Heart left ventricle (tissue), 16 donors: ENCODE data around the gene CDH23. TPM values are rescaled to one million over a fixed set of nuclear protein-coding genes. Genes with fewer than 3 reads are reported as not detected.

Source experiments
- ATAC-seq, 4 donors: fragments of 200-7000 bp; cut with Tn5 transposase; one replicate each; pipeline ENCODE4 v1.9.1; 2020 to 2022; ENCODE audit warnings: moderate library complexity in 4 of 4, mild to moderate bottlenecking in 3 of 4, moderate number of reproducible peaks in 1 of 4
- DNase-seq, 5 donors: peaks; one replicate each; pipeline ENCODE4 v3.0.0-alpha.2; 2020
- H3K27ac ChIP-seq, 12 donors: fragments of 200-600 bp; sonication (generic) in 4 of 12; one replicate each; pipeline versions ENCODE4 v1.5.0 to v1.8.0; 2016 to 2022; ENCODE audit warnings: mild to moderate bottlenecking in 2 of 12
- H3K27me3 ChIP-seq, 9 donors: fragments of 200-600 bp; sonication (generic) in 2 of 9; one replicate each; pipeline versions ENCODE4 v1.5.1 to v1.8.0; 2016 to 2022; ENCODE audit warnings: mild to moderate bottlenecking in 3 of 9
- H3K36me3 ChIP-seq, 9 donors: fragments of 200-600 bp; sonication (generic) in 2 of 9; one replicate each; pipeline versions ENCODE4 v1.5.0 to v1.8.0; 2018 to 2022; ENCODE audit warnings: mild to moderate bottlenecking in 2 of 9
- H3K4me1 ChIP-seq, 12 donors: fragments of 200-600 bp; sonication (generic) in 4 of 12; one replicate each; pipeline versions ENCODE4 v1.5.0 to v1.8.0; 2016 to 2022; ENCODE audit warnings: mild to moderate bottlenecking in 3 of 12
- H3K4me3 ChIP-seq, 12 donors: fragments of 200-600 bp; sonication (generic) in 4 of 12; one replicate each; pipeline versions ENCODE4 v1.5.0 to v1.8.0; 2017 to 2022; ENCODE audit warnings: mild to moderate bottlenecking in 9 of 12, moderate library complexity in 4 of 12
- H3K9me3 ChIP-seq, 12 donors: fragments of 200-600 bp; sonication (generic) in 4 of 12; one replicate each; pipeline versions ENCODE4 v1.5.0 to v1.8.0; 2016 to 2022; ENCODE audit warnings: mild to moderate bottlenecking in 1 of 12
- POLR2A ChIP-seq, 2 donors: fragments of 450-650 bp; IDR thresholded peaks; one replicate each; pipeline ENCODE4 v1.6.1; 2017; ENCODE audit warnings: antibody characterized with exemption in 2 of 2, mild to moderate bottlenecking in 2 of 2, moderate library complexity in 2 of 2
- WGBS, 4 donors: extraction: QIAGEN DNeasy Blood & Tissue Kit in 2 of 4; methylation state at CpG; one replicate each; pipeline versions ENCODE4 v1.1.5 to v1.1.7; 2013 to 2018; 5-methylcytosine and 5-hydroxymethylcytosine counted together
- intact Hi-C, 10 donors: fragments of 100-400 bp; cut with DNase I; formaldehyde crosslinking; loops; one replicate each; pipeline versions ENCODE4 v1.11.1 to v1.14.2; 2022
- polyA plus RNA-seq, 2 donors: library from polyadenylated mRNA; stranded (reverse); fragments of 200-250 nt; gene quantifications; one replicate each; pipeline ENCODE4 v1.2.3, GENCODE V29; 2013
- total RNA-seq, 9 donors: library from RNA; depleted of rRNA in 2 of 9; stranded (reverse); fragments of >200 nt in 2 of 9; fragmentation: NEBNext Ultra II Directional in 3 of 9; extraction: Animal tissue kit (Norgen Biotek cat#: 25700) in 3 of 9; gene quantifications; one replicate each; pipeline versions ENCODE4 v1.1.0 to v1.2.4, GENCODE V29; 2016 to 2023
- TF ChIP-seq, protein P1 (sequence below), 12 donors: fragments of 200-600 bp; sonication (generic) in 4 of 12; IDR thresholded peaks; one replicate each; pipeline versions ENCODE4 v1.5.0 to v1.8.0; 2018 to 2022; ENCODE audit warnings: antibody characterized with exemption in 12 of 12, mild to moderate bottlenecking in 5 of 12
- donor health status: ischemic (EF 13 %, LVEDD 7.1; RV severe dilation, severe dysfunction).
- donor health status: healthy with polysubstance abuse.
- donor health status: DM: no; HTN: yes; CAD: no.
- donor health status: DM: no; HTN: no; CAD: no.
- donor health status: ischemic (EF 25% LVEDD 6.9; RV normal size, moderate dysfunction).
- donor health status: ischemic (EF 25% LVEDD 5.7; RV mildly dilated, moderate dysfunction).
- donor health status: healthy.
- donor health status: DM: yes; HTN: yes; CAD: no.
- donor health status: ischemic (EF 35%, LVEDD 5.7; RV mildly dilated, moderate dysfunction).
- donor health status: nonischemic (EF 11% LVEDD 7.7; RV severe dilation, severe dysfunction).
- donor health status: DM: yes; HTN: yes; CAD: no.
- donor health status: PGD.
- donor health status: ischemic (EF 29% LVEDD 5.4; RV normal size, mild dysfunction).
- donor health status: nonischemic (EF 23%, LVEDD 6.1; RV moderate dilation, normal function).

CDH23 gene
- total and polyA plus RNA-seq, 11 donors = 1.2 to 8.6 (median 3.9) TPM

DNA sequence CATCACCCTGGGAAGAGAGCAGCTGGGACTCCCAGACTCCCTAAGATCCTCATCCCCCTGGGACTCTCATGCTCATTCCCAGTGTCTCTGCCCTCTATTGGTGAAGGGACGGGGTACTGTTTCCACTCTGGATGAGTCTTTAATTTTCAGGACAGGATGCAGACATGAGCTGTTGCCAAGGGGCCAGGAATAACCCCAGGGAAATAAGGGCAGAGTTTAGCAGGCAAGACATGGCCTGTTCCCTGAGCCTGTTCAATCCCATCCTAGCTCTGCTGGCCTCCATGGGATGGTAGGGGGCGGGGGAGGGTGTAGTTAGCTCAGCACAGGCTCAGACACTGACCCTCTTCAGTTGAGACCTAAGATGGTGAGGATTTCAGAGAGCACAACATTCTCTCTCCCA is 308.9 kb downstream of the CDH23 start:
- ATAC-seq = no peak
- Histone ChIP-seq H3K9me3 (no peaks in the 10 kb centered on the region), H3K4me3 (no peak overlapping the region), H3K36me3 (no peaks in the 10 kb centered on the region), H3K4me1 (peaks cover 0 to 26% (median 8%) of the 10 kb centered on the region in 12 donors), H3K27me3 (no peaks in the 10 kb centered on the region), H3K27ac (no peak overlapping the region)
- TF ChIP-seq POLR2A (IDR thresholded peaks at IDR 0.05) = no peak
- TF ChIP-seq, protein P1, sequence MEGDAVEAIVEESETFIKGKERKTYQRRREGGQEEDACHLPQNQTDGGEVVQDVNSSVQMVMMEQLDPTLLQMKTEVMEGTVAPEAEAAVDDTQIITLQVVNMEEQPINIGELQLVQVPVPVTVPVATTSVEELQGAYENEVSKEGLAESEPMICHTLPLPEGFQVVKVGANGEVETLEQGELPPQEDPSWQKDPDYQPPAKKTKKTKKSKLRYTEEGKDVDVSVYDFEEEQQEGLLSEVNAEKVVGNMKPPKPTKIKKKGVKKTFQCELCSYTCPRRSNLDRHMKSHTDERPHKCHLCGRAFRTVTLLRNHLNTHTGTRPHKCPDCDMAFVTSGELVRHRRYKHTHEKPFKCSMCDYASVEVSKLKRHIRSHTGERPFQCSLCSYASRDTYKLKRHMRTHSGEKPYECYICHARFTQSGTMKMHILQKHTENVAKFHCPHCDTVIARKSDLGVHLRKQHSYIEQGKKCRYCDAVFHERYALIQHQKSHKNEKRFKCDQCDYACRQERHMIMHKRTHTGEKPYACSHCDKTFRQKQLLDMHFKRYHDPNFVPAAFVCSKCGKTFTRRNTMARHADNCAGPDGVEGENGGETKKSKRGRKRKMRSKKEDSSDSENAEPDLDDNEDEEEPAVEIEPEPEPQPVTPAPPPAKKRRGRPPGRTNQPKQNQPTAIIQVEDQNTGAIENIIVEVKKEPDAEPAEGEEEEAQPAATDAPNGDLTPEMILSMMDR (IDR thresholded peaks at IDR 0.05) = peak in 2 of 12 donors; percentile 8
- intact Hi-C loops = loop anchor here (5.0 to 10.0 kb wide), 14 partner anchors 43 to 393 kb away; partner anchors contain the start of genes SLC29A3 (in 4 of the 10) and CDH23 (in 2 of the 10)
- peak in 1 of 5 donors; percentile 18 for DNase-seq
- 66 to 80% (median 73%) methylated on average over 2 of the region's 2 CpGs; no CpG with 5 or more reads in 1 of the 4 donors for WGBS, 4 donors

DNA sequence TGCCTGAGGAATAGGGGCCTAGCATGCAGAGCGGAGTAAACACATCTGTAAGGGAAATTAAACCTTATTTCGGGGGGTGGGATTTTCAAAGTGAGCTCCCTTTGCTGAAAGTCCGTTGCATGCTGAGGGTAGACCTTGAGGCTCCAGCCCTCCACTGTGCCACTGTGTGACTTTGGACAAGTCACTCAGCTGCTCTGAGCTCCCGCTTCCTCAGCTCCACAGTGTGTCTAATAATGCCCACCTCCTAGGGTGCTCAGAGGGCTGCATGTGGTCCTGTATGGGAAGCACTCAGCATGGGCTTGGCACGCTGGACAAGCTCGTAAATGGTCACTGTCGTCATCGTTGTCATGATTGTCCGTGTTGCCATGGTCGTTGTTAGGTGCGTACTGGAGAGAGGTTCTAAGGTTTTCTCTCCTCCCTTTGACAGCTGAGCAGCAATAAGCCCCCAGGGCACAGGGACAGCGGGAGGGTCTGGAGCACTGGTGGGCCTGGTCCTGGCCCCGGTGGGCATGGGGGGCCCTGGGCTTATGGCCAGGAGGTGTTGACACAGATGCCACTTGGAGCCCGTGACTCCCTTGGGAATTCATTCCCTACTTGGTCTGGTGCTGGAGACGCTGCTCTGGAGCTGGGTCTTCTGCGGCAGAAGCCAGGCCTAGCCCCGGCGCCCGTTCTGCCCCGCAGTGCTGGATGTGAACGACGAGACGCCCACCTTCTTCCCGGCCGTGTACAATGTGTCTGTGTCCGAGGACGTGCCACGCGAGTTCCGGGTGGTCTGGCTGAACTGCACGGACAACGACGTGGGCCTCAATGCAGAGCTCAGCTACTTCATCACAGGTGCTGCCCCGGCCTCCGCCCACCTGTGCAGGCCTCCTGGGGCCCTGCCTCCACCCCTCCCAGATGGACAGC is 309.7 kb downstream of the CDH23 start:
- Histone ChIP-seq H3K4me1 (peaks cover 0 to 20% (median 8%) of the 10 kb centered on the region in 12 donors), H3K4me3 (no peak overlapping the region), H3K9me3 (no peaks in the 10 kb centered on the region), H3K27ac (no peak overlapping the region), H3K27me3 (no peaks in the 10 kb centered on the region), H3K36me3 (no peaks in the 10 kb centered on the region)
- DNase-seq (peak in 1 of 5 donors; percentile 25), ATAC-seq (no peak)
- intact Hi-C loops = loop anchor here (5.0 to 10.0 kb wide), 14 partner anchors 44 to 394 kb away; partner anchors contain the start of genes SLC29A3 (in 4 of the 10) and CDH23 (in 2 of the 10)
- 95 to 96% (median 96%) methylated on average over 24 to 35 of the region's 35 CpGs for WGBS, 4 donors
- TF ChIP-seq POLR2A (IDR thresholded peaks at IDR 0.05) = no peak
- TF ChIP-seq, protein P1 (IDR thresholded peaks at IDR 0.05) = no peak

DNA sequence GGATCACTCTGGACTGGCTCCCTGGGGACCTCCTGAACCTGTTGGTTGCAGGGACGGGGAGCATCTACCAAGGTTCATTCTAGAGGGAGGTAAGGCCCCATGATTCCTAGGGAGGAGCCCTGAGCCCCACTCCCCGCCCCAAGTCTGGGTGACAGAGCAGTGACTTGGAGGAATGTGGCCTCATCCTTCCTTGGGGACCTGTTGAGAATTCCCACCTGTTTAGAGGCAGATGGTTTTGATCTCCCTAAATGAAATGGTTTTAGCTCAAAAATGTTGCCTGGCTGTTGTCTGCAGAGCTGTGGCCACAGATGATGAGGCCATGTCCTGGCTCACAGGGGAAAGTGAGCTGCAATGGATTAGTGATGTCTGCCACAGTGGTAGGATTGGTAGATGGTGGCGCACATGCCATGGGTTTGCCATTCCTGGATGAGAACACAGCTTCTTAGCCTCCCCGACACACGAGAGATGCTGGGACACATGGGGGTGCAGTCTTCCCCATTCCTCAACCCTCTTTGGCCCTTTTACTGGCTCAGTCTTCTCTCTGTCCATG is 310.6 kb downstream of the CDH23 start:
- ATAC-seq (no peak), DNase-seq (peak in 1 of 5 donors; percentile 28)
- TF ChIP-seq, protein P1 (IDR thresholded peaks at IDR 0.05) = no peak
- TF ChIP-seq POLR2A (IDR thresholded peaks at IDR 0.05) = no peak
- WGBS, 4 donors = 92 to 100% (median 96%) methylated on average over 5 of the region's 5 CpGs
- no peaks in the 10 kb centered on the region for H3K36me3 ChIP-seq
- intact Hi-C loops = loop anchor here (5.0 to 10.0 kb wide), 14 partner anchors 45 to 395 kb away; partner anchors contain the start of genes SLC29A3 (in 4 of the 10) and CDH23 (in 2 of the 10)
- H3K27ac ChIP-seq = no peak overlapping the region
- H3K9me3 ChIP-seq = no peaks in the 10 kb centered on the region
- peaks cover 0 to 21% (median 8%) of the 10 kb centered on the region in 12 donors for H3K4me1 ChIP-seq
- no peaks in the 10 kb centered on the region for H3K27me3 ChIP-seq
- no peak overlapping the region for H3K4me3 ChIP-seq

DNA sequence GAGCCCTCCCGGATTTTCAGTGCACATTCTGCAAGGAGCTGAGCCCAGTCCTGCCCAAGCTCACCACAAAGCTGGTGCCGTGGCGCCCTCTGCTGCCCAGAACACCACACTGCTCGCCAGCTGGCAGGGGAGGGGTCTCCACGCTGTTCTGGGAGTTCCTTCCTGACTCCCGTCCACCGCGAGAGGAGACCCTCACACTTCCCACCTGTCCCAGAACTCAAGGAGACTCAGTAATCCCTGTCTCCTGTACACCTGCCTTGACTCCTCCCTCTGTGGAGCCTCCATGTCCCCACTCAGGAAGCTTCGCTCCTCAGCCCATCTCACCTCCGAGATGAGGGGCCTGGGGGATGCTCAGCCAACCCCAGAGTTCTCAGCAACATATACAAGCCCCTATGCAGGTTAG is 311.6 kb downstream of the CDH23 start:
- DNase-seq (peak; percentile 46 to 86 (median 62)), ATAC-seq (peak in 3 of 4 donors; percentile 50 to 62 (median 52))
- TF ChIP-seq, protein P1 (IDR thresholded peaks at IDR 0.05) = peak; percentile 79 to 90 (median 87)
- TF ChIP-seq POLR2A (IDR thresholded peaks at IDR 0.05) = no peak
- peaks cover 0 to 30% (median 18%) of the 10 kb centered on the region in 12 donors for H3K4me1 ChIP-seq
- H3K36me3 ChIP-seq = no peaks in the 10 kb centered on the region
- H3K27ac ChIP-seq = no peak overlapping the region
- no peaks in the 10 kb centered on the region for H3K27me3 ChIP-seq
- no peak overlapping the region for H3K4me3 ChIP-seq
- 13 to 44% (median 19%) methylated on average over 3 to 10 of the region's 10 CpGs for WGBS, 4 donors
- H3K9me3 ChIP-seq = no peaks in the 10 kb centered on the region
- intact Hi-C loops = loop anchor here (2.0 to 10.0 kb wide), 18 partner anchors 46 to 396 kb away; partner anchors contain the start of genes SLC29A3 (in 4 of the 10) and CDH23 (in 2 of the 10)
